Activated CD8-positive, alpha-beta T cell treated with anti-CD3 and anti-CD28 coated beads for 36 hours (primary cell): ENCODE measurements around the gene LITAF. TPM values are rescaled to one million over a fixed set of nuclear protein-coding genes. Genes with fewer than 3 reads are reported as not detected.

ENCODE experiments used
- ATAC-seq: fragments of 200-7000 bp; cut with Tn5 transposase; one replicate; pipeline ENCODE4 v1.10.0; 2021; ENCODE audit warnings: mild to moderate bottlenecking, moderate library complexity
- CTCF ChIA-PET: fragments of 350-600 bp; sonication (Branson Sonifier 250); formaldehyde crosslinking; loops from one replicate; lab custom pipeline; 2021; ENCODE audit warnings: antibody characterized with exemption; lab: Charles Lee
- POLR2A ChIA-PET: fragments of 350-600 bp; sonication (Branson Sonifier 250); formaldehyde crosslinking; loops from one replicate; lab custom pipeline; 2021; ENCODE audit warnings: antibody characterized with exemption; lab: Charles Lee
- DNase-seq: peaks from one replicate; pipeline ENCODE4 v3.0.0-alpha.2; 2020
- H3K27ac Mint-ChIP-seq: one replicate; pipeline ENCODE4 v1.8.0; 2021; ENCODE audit warnings: mild to moderate bottlenecking, mixed read lengths
- H3K27me3 Mint-ChIP-seq: one replicate; pipeline ENCODE4 v1.8.0; 2021; ENCODE audit warnings: mixed read lengths
- H3K36me3 Mint-ChIP-seq: one replicate; pipeline ENCODE4 v1.8.0; 2021; ENCODE audit warnings: low read depth, mixed read lengths
- H3K4me1 Mint-ChIP-seq: one replicate; pipeline ENCODE4 v1.8.0; 2021; ENCODE audit warnings: low read depth, mixed read lengths
- H3K4me3 Mint-ChIP-seq: one replicate; pipeline ENCODE4 v1.8.0; 2021; ENCODE audit warnings: mild to moderate bottlenecking, moderate library complexity, mixed read lengths
- H3K9me3 Mint-ChIP-seq: one replicate; pipeline ENCODE4 v1.8.0; 2021; ENCODE audit warnings: mixed read lengths
- intact Hi-C: fragments of 100-400 bp; cut with micrococcal nuclease; formaldehyde crosslinking; loops from one replicate; pipeline ENCODE4 v1.10.0; 2022
- total RNA-seq, 2 experiments: library from RNA; stranded (reverse); gene quantifications; one replicate each; pipeline ENCODE4 v1.2.3, GENCODE V29; 2021
- TF ChIP-seq, protein P1 (sequence below): fragments of 200-600 bp; IDR thresholded peaks from one replicate; pipeline ENCODE4 v1.8.0; 2022; ENCODE audit warnings: antibody characterized with exemption, mild to moderate bottlenecking

LITAF gene
- total RNA-seq, 2 experiments from 2014 or later = 108 to 110 TPM

DNA sequence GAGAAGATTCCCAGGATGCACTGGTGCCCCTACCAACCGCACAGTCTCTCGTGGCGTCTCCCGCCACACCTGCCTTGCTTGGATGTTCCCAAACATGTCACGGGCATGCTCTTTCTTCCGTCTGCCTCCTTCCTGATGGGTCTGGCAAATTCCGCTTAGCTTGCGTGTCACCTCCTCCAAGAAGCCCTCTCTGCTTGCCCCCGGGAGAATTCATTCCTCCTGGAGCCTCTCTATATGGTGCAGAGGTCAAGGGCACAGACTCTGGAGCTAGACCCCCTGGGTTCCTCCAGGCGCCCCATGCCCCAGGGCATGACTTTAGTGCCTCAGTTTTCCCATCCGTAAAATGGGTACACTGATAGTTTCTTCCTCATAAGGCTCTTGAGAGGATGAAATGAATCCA is 21.1 kb downstream of the LITAF start:
- POLR2A ChIA-PET = interaction anchor here (0.6 to 1.1 kb wide), 2 partner anchors 17 to 170 kb away, joined by 3 read pairs; no protein-coding TSS in a partner anchor
- Mint-ChIP-seq H3K27me3 (no peaks in the 10 kb centered on the region), H3K9me3 (no peaks in the 10 kb centered on the region), H3K4me1 (peaks cover 66% of the 10 kb centered on the region), H3K4me3 (no peak overlapping the region), H3K27ac (peak overlapping the region; percentile 73), H3K36me3 (peaks cover 46% of the 10 kb centered on the region)
- TF ChIP-seq, protein P1, sequence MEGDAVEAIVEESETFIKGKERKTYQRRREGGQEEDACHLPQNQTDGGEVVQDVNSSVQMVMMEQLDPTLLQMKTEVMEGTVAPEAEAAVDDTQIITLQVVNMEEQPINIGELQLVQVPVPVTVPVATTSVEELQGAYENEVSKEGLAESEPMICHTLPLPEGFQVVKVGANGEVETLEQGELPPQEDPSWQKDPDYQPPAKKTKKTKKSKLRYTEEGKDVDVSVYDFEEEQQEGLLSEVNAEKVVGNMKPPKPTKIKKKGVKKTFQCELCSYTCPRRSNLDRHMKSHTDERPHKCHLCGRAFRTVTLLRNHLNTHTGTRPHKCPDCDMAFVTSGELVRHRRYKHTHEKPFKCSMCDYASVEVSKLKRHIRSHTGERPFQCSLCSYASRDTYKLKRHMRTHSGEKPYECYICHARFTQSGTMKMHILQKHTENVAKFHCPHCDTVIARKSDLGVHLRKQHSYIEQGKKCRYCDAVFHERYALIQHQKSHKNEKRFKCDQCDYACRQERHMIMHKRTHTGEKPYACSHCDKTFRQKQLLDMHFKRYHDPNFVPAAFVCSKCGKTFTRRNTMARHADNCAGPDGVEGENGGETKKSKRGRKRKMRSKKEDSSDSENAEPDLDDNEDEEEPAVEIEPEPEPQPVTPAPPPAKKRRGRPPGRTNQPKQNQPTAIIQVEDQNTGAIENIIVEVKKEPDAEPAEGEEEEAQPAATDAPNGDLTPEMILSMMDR = no peak
- CTCF ChIA-PET = no interaction called here
- DNase-seq (no peak), ATAC-seq (no peak)
- intact Hi-C loops = no loop called here

DNA sequence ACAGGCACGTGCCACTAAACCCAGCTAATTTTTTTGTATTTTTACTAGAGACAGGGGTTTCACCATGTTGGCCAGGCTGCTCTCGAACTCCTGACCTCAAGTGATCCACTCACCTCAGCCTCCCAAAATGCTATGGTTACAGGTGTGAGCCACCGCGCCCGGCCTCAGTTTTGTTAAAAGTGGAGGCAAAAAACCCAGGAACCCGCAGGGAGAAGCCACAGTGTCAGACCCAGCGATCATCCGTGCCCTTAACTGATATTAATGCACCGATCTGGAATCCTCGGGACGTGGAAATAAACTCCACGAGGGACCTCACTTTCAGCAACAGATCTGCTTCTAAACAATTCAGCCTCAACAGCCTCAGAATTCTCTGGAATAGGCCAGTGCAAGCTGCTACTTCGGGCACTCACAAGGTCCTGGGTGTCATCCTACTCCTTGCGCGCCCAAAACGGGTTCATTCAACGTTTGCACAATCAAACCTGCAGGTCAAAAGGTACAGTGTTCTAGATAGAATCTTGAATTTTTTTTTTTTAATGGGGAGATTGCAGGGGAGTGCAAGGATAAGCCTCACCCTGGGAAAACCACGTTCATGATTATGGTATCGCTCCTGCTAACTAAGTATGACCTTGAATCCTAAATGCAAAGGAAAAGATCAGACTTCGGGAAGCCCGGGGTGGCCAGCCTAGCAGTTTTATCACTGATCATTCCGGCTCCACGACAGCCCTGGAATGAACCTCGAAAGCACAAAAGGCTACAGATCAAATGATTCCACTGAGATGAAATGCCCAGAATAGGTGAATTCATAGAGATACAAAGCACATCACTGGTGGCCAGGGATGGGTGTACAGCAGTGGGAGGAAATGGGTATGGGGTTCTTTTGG is 22.4 kb downstream of the LITAF start:
- CTCF ChIA-PET = interaction anchor here (0.7 to 1.0 kb wide), 3 partner anchors 22 to 33 kb away, joined by 3 to 4 read pairs (median 3); no protein-coding TSS in a partner anchor
- Mint-ChIP-seq H3K27me3 (no peaks in the 10 kb centered on the region), H3K4me3 (no peak overlapping the region), H3K27ac (peak overlapping the region; percentile 82), H3K36me3 (peaks cover 42% of the 10 kb centered on the region), H3K9me3 (no peaks in the 10 kb centered on the region), H3K4me1 (peaks cover 64% of the 10 kb centered on the region)
- no peak for ATAC-seq
- POLR2A ChIA-PET = no interaction called here
- TF ChIP-seq, protein P1 = no peak
- DNase-seq = no peak
- intact Hi-C loops = no loop called here

GRCh38 chr16:11563493-11564040 is 23.2 kb downstream of the LITAF start:
- TF ChIP-seq, protein P1 = no peak
- Mint-ChIP-seq H3K4me1 (peaks cover 69% of the 10 kb centered on the region), H3K27me3 (no peaks in the 10 kb centered on the region), H3K27ac (peak overlapping the region; percentile 82), H3K36me3 (peaks cover 45% of the 10 kb centered on the region), H3K9me3 (no peaks in the 10 kb centered on the region), H3K4me3 (no peak overlapping the region)
- intact Hi-C loops = no loop called here
- DNase-seq (peak; percentile 55), ATAC-seq (no peak)
- ChIA-PET CTCF (interaction anchor here (0.7 to 1.0 kb wide), 4 partner anchors 22 to 77 kb away, joined by 3 to 4 read pairs (median 3); no protein-coding TSS in a partner anchor), POLR2A (interaction anchor here (1.1 kb wide), 2 partner anchors 12 to 18 kb away, joined by 3 to 4 read pairs; no protein-coding TSS in a partner anchor)

DNA sequence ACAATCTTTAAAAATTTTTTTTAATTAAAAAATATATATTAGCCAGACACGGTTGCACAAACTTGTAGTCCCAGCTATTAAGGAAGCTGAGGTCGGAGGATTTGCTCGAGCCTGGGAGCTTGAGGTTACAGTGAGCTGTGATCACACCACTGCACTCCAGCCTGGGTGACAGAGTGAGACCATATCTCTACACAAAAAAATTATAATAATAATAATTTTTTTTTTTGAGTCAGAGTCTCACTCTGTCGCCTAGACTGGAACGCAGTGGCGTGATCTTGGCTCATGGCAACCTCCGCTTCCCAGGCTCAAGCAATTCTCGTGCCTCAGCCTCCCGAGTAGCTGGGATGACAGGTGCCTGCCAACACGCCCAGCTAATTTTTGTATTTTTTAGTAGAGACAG is 23.8 kb downstream of the LITAF start:
- Mint-ChIP-seq H3K9me3 (no peaks in the 10 kb centered on the region), H3K4me3 (no peak overlapping the region), H3K4me1 (peaks cover 69% of the 10 kb centered on the region), H3K36me3 (peaks cover 46% of the 10 kb centered on the region), H3K27me3 (no peaks in the 10 kb centered on the region), H3K27ac (peak overlapping the region; percentile 82)
- POLR2A ChIA-PET = interaction anchor here (1.1 kb wide), 2 partner anchors 13 to 18 kb away, joined by 3 to 4 read pairs; no protein-coding TSS in a partner anchor
- DNase-seq = no peak
- TF ChIP-seq, protein P1 = no peak
- intact Hi-C loops = no loop called here
- CTCF ChIA-PET = interaction anchor here (0.6 to 1.2 kb wide), 4 partner anchors 15 to 78 kb away, joined by 3 to 4 read pairs (median 3); no protein-coding TSS in a partner anchor
- no peak for ATAC-seq
